B cell (primary cell): ENCODE data around the gene SLC6A4. TPM values are rescaled to one million over a fixed set of nuclear protein-coding genes. Genes with fewer than 3 reads are reported as not detected.

Experiments used
- ATAC-seq: fragments of 200-7000 bp; cut with Tn5 transposase; one replicate; pipeline ENCODE4 v1.10.0; 2021; ENCODE audit warnings: low read depth, mild to moderate bottlenecking, moderate number of reproducible peaks, moderate library complexity
- CTCF ChIA-PET: fragments of 350-600 bp; sonication (Branson Sonifier 250); formaldehyde crosslinking; loops from one replicate; lab custom pipeline; 2021; ENCODE audit warnings: antibody characterized with exemption, inconsistent platforms; lab: Charles Lee
- POLR2A ChIA-PET: fragments of 350-600 bp; sonication (Branson Sonifier 250); formaldehyde crosslinking; loops from one replicate; lab custom pipeline; 2021; ENCODE audit warnings: antibody characterized with exemption; lab: Charles Lee
- DNase-seq: peaks from one replicate; pipeline ENCODE4 v3.0.0; 2013
- H2AFZ ChIP-seq: 2 replicates; pipeline ENCODE4 v1.6.1; 2012; ENCODE audit warnings: mild to moderate bottlenecking, low read depth, low read length; ENCODE audit not compliant: insufficient read depth, poor library complexity, severe bottlenecking
- H3K27ac ChIP-seq, 2 donors: 1 replicate in 1 of 2; 2 replicates in 1 of 2; pipeline ENCODE4 v1.5.1; 2012 to 2013; ENCODE audit warnings: low read length in 2 of 2, mild to moderate bottlenecking in 2 of 2, moderate library complexity in 1 of 2
- H3K27me3 ChIP-seq, 4 experiments: fragments of 200-600 bp in 1 of 4; sonication (generic) in 1 of 4; replicated peaks in 1 of 4; 1 replicate in 2 of 4; 2 replicates in 2 of 4; pipeline versions ENCODE4 v1.6.1 to v1.7.0; 2013 to 2016; ENCODE audit warnings: low read length in 3 of 4, mild to moderate bottlenecking in 2 of 4, mixed read lengths in 1 of 4, moderate library complexity in 1 of 4; ENCODE audit not compliant: insufficient read depth in 4 of 4, control insufficient read depth in 3 of 4; ENCODE audit errors: control extremely low read depth in 1 of 4
- H3K36me3 ChIP-seq, 2 experiments: replicated peaks in 1 of 2; 1 replicate in 1 of 2; 2 replicates in 1 of 2; pipeline versions ENCODE4 v1.6.1 to v1.7.1; 2013; ENCODE audit warnings: low read length in 1 of 2; ENCODE audit not compliant: insufficient read depth in 2 of 2, control insufficient read depth in 1 of 2; ENCODE audit errors: control extremely low read depth in 1 of 2, extremely low read depth in 1 of 2
- H3K4me1 ChIP-seq, 2 donors: fragments of 200-600 bp in 1 of 2; sonication (generic) in 1 of 2; 1 replicate in 1 of 2; 2 replicates in 1 of 2; pipeline versions ENCODE4 v1.5.1 to v1.6.1; 2013 to 2017; ENCODE audit warnings: low read length in 2 of 2; ENCODE audit not compliant: control insufficient read depth in 2 of 2, insufficient read depth in 2 of 2
- H3K4me2 ChIP-seq: replicated peaks from 2 replicates; pipeline ENCODE3; 2012; ENCODE audit warnings: mild to moderate bottlenecking, low read depth, low read length; ENCODE audit not compliant: poor library complexity, severe bottlenecking
- H3K4me3 ChIP-seq, 5 experiments: fragments of 200-600 bp in 1 of 5; sonication (generic) in 1 of 5; 1 replicate in 3 of 5; 2 replicates in 2 of 5; pipeline versions ENCODE4 v1.5.1 to v1.7.0; 2011 to 2016; ENCODE audit warnings: low read length in 4 of 5, mild to moderate bottlenecking in 4 of 5, low read depth in 2 of 5, control low read depth in 1 of 5, moderate library complexity in 1 of 5; ENCODE audit not compliant: insufficient read depth in 1 of 5; ENCODE audit errors: control extremely low read depth in 1 of 5, extremely low read depth in 1 of 5
- H3K79me2 ChIP-seq: fragments of 200-600 bp; sonication (generic); one replicate; pipeline ENCODE4 v1.6.0; 2016; ENCODE audit warnings: low read length; ENCODE audit not compliant: control insufficient read depth, insufficient read depth
- H3K9ac ChIP-seq: fragments of 200-600 bp; sonication (generic); 2 replicates; pipeline ENCODE4 v1.6.1; 2017; ENCODE audit warnings: mild to moderate bottlenecking, low read length, moderate library complexity
- H3K9me3 ChIP-seq, 3 donors: one replicate each; pipeline versions ENCODE4 v1.6.1 to v1.7.1; 2013; ENCODE audit warnings: low read length in 2 of 3; ENCODE audit not compliant: control insufficient read depth in 2 of 3, insufficient read depth in 1 of 3; ENCODE audit errors: control extremely low read depth in 1 of 3
- H4K20me1 ChIP-seq: 2 replicates; pipeline ENCODE4 v1.6.0; 2012; ENCODE audit warnings: mild to moderate bottlenecking, low read length; ENCODE audit not compliant: insufficient read depth, control insufficient read depth, poor library complexity, severe bottlenecking
- H3K27ac Mint-ChIP-seq: one replicate; pipeline ENCODE4 v1.8.0; 2021; ENCODE audit warnings: mixed read lengths
- H3K27me3 Mint-ChIP-seq: one replicate; pipeline ENCODE4 v1.8.0; 2021; ENCODE audit warnings: mixed read lengths
- H3K4me1 Mint-ChIP-seq: one replicate; pipeline ENCODE4 v1.8.0; 2021; ENCODE audit warnings: mixed read lengths
- H3K4me3 Mint-ChIP-seq: one replicate; pipeline ENCODE4 v1.8.0; 2021; ENCODE audit warnings: mixed read lengths
- H3K9me3 Mint-ChIP-seq: one replicate; pipeline ENCODE4 v1.8.0; 2022; ENCODE audit warnings: mixed read lengths; ENCODE audit not compliant: insufficient read depth
- CTCF ChIP-seq: fragments of 200-600 bp; IDR thresholded peaks from one replicate; pipeline ENCODE4 v1.8.0; 2022; ENCODE audit warnings: antibody characterized with exemption, mild to moderate bottlenecking
- EZH2 ChIP-seq: IDR thresholded peaks from 2 replicates; pipeline ENCODE4 v1.6.1; 2012; ENCODE audit warnings: borderline replicate concordance, low read depth, mild to moderate bottlenecking, moderate library complexity, low read length; ENCODE audit not compliant: insufficient read depth, poor library complexity, severe bottlenecking
- WGBS: methylation state at CpG from one replicate; pipeline ENCODE4 v1.1.5; 2013; ENCODE audit warnings: missing lambda C conversion rate; ENCODE audit not compliant: insufficient coverage; 5-methylcytosine and 5-hydroxymethylcytosine counted together
- intact Hi-C: fragments of 100-400 bp; cut with micrococcal nuclease; formaldehyde crosslinking; loops from one replicate; pipeline ENCODE4 v1.10.0; 2022
- polyA plus RNA-seq: library from polyadenylated mRNA; depleted of rRNA; stranded (reverse); fragments of >200 nt; gene quantifications from 2 replicates; pipeline ENCODE4 v1.2.3, GENCODE V29; 2012
- total RNA-seq, 2 donors: library from RNA; stranded (reverse); fragments of 120-200 nt in 1 of 2; gene quantifications; 1 replicate in 1 of 2; 2 replicates in 1 of 2; pipeline versions ENCODE4 v1.2.3 to v1.2.4, GENCODE V29; 2013 to 2022

SLC6A4 gene
- total and polyA plus RNA-seq, 2 donors (not counting 1 experiment from before 2014, with no cell fraction given): not detected

- no CpG with 5 or more reads among the region's 2 CpGs for WGBS
- ATAC-seq (no peak), DNase-seq (no peak)
- Mint-ChIP-seq H3K27ac (no peak overlapping the region), H3K4me3 (no peak overlapping the region), H3K4me1 (no peaks in the 10 kb centered on the region), H3K9me3 (no peaks in the 10 kb centered on the region), H3K27me3 (no peaks in the 10 kb centered on the region)
- Histone ChIP-seq H3K4me3 (no peak overlapping the region), H3K4me1 (no peaks in the 10 kb centered on the region), H3K27ac (no peak overlapping the region), H3K79me2 (no peaks in the 10 kb centered on the region), H3K9me3 (no peaks in the 10 kb centered on the region), H2AFZ (no peak overlapping the region), H4K20me1 (no peaks in the 10 kb centered on the region), H3K4me2 (no peak overlapping the region), H3K36me3 (peaks cover 3 to 28% of the 10 kb centered on the region in 2 experiments), H3K9ac (no peak overlapping the region), H3K27me3 (no peaks in the 10 kb centered on the region)
- ChIA-PET CTCF (interaction anchor here (1.3 kb wide), 1 partner anchor 83 kb away, joined by 4 read pairs; no protein-coding TSS in a partner anchor), POLR2A (no interaction called here)
- intact Hi-C loops: no loop called here
- TF ChIP-seq CTCF: no peak
- no peak for TF ChIP-seq EZH2
Observed at GRCh38 chr17:30187573-30187972, 47.9 kb downstream of the SLC6A4 start.

- DNase-seq (no peak), ATAC-seq (no peak)
- no CpG with 5 or more reads among the region's 1 CpG for WGBS
- no peaks in the 10 kb centered on the region for H3K4me1 Mint-ChIP-seq
- Histone ChIP-seq H3K9me3 (no peaks in the 10 kb centered on the region), H4K20me1 (no peaks in the 10 kb centered on the region), H3K9ac (no peak overlapping the region), H3K27ac (no peak overlapping the region), H3K36me3 (peaks cover 3 to 36% of the 10 kb centered on the region in 2 experiments), H3K4me2 (no peak overlapping the region), H2AFZ (no peak overlapping the region), H3K4me1 (no peaks in the 10 kb centered on the region), H3K27me3 (no peaks in the 10 kb centered on the region), H3K79me2 (no peaks in the 10 kb centered on the region), H3K4me3 (no peak overlapping the region)
- intact Hi-C loops: no loop called here
- ChIA-PET POLR2A (no interaction called here), CTCF (no interaction called here)
- H3K4me3 Mint-ChIP-seq: no peak overlapping the region
- no peaks in the 10 kb centered on the region for H3K27me3 Mint-ChIP-seq
- no peak overlapping the region for H3K27ac Mint-ChIP-seq
- TF ChIP-seq EZH2: no peak
- TF ChIP-seq CTCF: no peak
- H3K9me3 Mint-ChIP-seq: no peaks in the 10 kb centered on the region
Observed at GRCh38 chr17:30186761-30187160, 48.7 kb downstream of the SLC6A4 start.
